Inferior parietal cortex (tissue), 1 donor: Measurements from ENCODE around the gene SLC25A42.
"Not testable (repeated sequence)": the region's sequence is repeated elsewhere in the genome, so short reads cannot be mapped to it uniquely, and the experiment has no call there.

ENCODE experiments used
- DNase-seq: peaks from one replicate; pipeline ENCODE4 v3.0.0-alpha.2; 2016; ENCODE audit errors: extremely low spot score

Gene SLC25A42

GRCh38 chr19:19068659-19069654 is 5.2 kb downstream of the SLC25A42 start:
- DNase-seq, result no peak

GRCh38 chr19:19071897-19072296 is 8.1 kb downstream of the SLC25A42 start:
- DNase-seq, result no peak

- DNase-seq, result no peak
Measured at GRCh38 chr19:19074196-19074882, 10.5 kb downstream of the SLC25A42 start.

GRCh38 chr19:19075126-19075525 is 11.3 kb downstream of the SLC25A42 start:
- DNase-seq, result no peak

- no peak for DNase-seq
Measured at GRCh38 chr19:19076476-19076875, 12.7 kb downstream of the SLC25A42 start.

GRCh38 chr19:19077103-19077502 is 13.3 kb downstream of the SLC25A42 start:
- DNase-seq, result no peak

- DNase-seq, result no peak
Measured at GRCh38 chr19:19078801-19079200, 15.0 kb downstream of the SLC25A42 start.

GRCh38 chr19:19079571-19079970 is 15.8 kb downstream of the SLC25A42 start:
- no peak for DNase-seq

GRCh38 chr19:19081642-19082151 is 17.9 kb downstream of the SLC25A42 start:
- no peak for DNase-seq

GRCh38 chr19:19083413-19084178 is 19.8 kb downstream of the SLC25A42 start:
- no peak for DNase-seq

GRCh38 chr19:19087676-19088075 is 23.9 kb downstream of the SLC25A42 start:
- no peak for DNase-seq

GRCh38 chr19:19094513-19094912 is 30.7 kb downstream of the SLC25A42 start:
- DNase-seq, result no peak

- no peak for DNase-seq
Measured at GRCh38 chr19:19095691-19096090, 31.9 kb downstream of the SLC25A42 start.

GRCh38 chr19:19096641-19097627 is 33.1 kb downstream of the SLC25A42 start:
- DNase-seq, result no peak

- no peak for DNase-seq
Measured at GRCh38 chr19:19098084-19098702, 34.4 kb downstream of the SLC25A42 start.

GRCh38 chr19:19098703-19099632 is 35.2 kb downstream of the SLC25A42 start:
- DNase-seq, result no peak

GRCh38 chr19:19101540-19101939 is 37.7 kb downstream of the SLC25A42 start:
- DNase-seq, result no peak

- not testable (repeated sequence) for DNase-seq
Measured at GRCh38 chr19:19102566-19102965, 38.8 kb downstream of the SLC25A42 start.

GRCh38 chr19:19103167-19103566 is 39.4 kb downstream of the SLC25A42 start:
- no peak for DNase-seq
